WTC11 (cell line): Measurements from ENCODE around the gene C9orf57.

Experiments
- CREM ChIP-seq: sonication (generic); formaldehyde crosslinking; IDR thresholded peaks from 2 replicates; pipeline ENCODE4 v1.8.1; 2022; ENCODE audit warnings: mild to moderate bottlenecking, missing genetic modification reagents, moderate library complexity
- IRF2 ChIP-seq: sonication (generic); formaldehyde crosslinking; IDR thresholded peaks from 2 replicates; pipeline ENCODE4 v1.8.0; 2022; ENCODE audit warnings: low read depth, missing genetic modification reagents, borderline replicate concordance
- NFYB ChIP-seq: sonication (generic); formaldehyde crosslinking; conservative IDR thresholded peaks from 2 replicates; pipeline ENCODE4 v1.8.0; 2022; ENCODE audit warnings: low read depth, missing genetic modification reagents
- SMAD3 ChIP-seq: sonication (generic); formaldehyde crosslinking; IDR thresholded peaks from 2 replicates; pipeline ENCODE4 v1.8.0; 2022; ENCODE audit warnings: missing genetic modification reagents, mild to moderate bottlenecking, borderline replicate concordance
- ZNF416 ChIP-seq: fragments of 250-450 bp; sonication (Bioruptor Pico); IDR thresholded peaks from 2 replicates; pipeline ENCODE4 v1.9.0; 2021; ENCODE audit warnings: mild to moderate bottlenecking, inconsistent platforms
- TF ChIP-seq, protein P1 (sequence below): fragments of 200-600 bp; IDR thresholded peaks from 2 replicates; pipeline ENCODE4 v1.8.0; 2022; ENCODE audit warnings: antibody characterized with exemption

DNA sequence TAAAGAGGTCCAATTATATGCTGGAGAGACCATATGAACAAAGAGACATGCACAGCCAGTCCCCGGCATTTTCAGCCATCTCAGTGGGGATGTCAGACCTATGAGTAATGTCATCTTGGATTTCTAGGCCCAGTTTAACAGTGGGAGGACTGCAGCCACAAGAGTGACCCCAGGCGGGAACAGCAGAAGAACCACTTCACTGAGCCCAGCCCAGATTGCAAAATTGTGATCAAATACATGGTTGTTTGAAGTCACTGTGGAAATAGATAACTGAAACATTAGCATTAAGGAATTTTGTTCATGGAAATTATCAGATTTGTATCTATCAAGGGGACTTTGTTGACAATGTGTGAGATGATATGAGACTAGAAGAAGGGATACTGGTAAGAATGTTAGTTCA is 42.1 kb upstream of the C9orf57 start:
- TF ChIP-seq, protein P1, sequence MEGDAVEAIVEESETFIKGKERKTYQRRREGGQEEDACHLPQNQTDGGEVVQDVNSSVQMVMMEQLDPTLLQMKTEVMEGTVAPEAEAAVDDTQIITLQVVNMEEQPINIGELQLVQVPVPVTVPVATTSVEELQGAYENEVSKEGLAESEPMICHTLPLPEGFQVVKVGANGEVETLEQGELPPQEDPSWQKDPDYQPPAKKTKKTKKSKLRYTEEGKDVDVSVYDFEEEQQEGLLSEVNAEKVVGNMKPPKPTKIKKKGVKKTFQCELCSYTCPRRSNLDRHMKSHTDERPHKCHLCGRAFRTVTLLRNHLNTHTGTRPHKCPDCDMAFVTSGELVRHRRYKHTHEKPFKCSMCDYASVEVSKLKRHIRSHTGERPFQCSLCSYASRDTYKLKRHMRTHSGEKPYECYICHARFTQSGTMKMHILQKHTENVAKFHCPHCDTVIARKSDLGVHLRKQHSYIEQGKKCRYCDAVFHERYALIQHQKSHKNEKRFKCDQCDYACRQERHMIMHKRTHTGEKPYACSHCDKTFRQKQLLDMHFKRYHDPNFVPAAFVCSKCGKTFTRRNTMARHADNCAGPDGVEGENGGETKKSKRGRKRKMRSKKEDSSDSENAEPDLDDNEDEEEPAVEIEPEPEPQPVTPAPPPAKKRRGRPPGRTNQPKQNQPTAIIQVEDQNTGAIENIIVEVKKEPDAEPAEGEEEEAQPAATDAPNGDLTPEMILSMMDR: no peak
- no peak for TF ChIP-seq NFYB
- no peak for TF ChIP-seq ZNF416 (CRISPR knock-in tag)
- no peak for TF ChIP-seq IRF2 (CRISPR knock-in tag)
- TF ChIP-seq CREM (CRISPR knock-in tag): no peak
- TF ChIP-seq SMAD3 (CRISPR knock-in tag): no peak
